ENCODE data around the gene RAPGEF3. TPM values are rescaled to one million over a fixed set of nuclear protein-coding genes. Genes with fewer than 3 reads are reported as not detected.

Gene RAPGEF3
- total and polyA plus RNA-seq, 2 of the 13 experiments (the other 11 are each of a cell fraction or from before 2014, with no cell fraction given), result 0.07 TPM

DNA sequence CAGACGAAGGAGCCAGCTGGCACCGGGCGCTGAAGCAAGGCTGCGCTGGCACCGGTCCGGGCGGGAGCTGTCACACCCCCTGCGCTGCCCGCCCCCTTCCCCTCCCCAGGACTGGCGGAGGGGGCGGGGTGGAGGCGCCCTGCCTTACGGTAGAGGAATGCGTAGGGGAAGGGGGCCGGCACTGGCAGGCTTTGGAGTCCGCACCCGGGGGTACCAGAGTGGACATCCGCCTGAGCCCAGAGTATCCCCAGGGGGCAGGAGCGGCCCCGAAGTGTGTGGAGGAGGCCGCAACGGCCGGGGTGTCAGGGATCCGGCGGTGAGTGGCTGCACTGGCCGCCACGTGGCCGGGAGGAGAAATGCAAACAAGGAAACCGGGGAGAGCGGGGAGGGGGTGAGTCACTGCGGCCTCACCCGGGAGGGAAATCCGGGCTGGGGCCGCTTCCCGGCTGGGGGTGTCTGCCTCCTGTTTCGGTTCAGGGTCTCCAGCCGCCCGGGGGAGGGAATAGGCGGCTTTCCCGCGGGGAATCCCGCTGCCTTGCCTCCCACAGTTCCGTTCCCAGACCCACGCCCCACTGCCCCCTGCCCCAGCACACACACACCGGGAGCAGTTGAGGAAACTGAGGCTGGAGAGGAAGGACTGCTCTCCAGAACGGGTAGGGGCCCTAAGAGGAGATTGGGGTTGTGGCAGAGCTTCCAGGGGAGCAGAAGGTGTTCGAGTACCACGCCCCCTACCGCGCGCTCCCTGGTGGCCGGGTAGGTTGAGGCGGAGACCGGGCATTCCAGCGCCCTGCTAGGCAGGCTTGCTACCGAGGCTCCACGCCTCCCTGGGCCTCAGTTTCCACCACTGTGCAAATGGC lies at the start of gene RAPGEF3 (continued):
- TF ChIP-seq, protein P1, sequence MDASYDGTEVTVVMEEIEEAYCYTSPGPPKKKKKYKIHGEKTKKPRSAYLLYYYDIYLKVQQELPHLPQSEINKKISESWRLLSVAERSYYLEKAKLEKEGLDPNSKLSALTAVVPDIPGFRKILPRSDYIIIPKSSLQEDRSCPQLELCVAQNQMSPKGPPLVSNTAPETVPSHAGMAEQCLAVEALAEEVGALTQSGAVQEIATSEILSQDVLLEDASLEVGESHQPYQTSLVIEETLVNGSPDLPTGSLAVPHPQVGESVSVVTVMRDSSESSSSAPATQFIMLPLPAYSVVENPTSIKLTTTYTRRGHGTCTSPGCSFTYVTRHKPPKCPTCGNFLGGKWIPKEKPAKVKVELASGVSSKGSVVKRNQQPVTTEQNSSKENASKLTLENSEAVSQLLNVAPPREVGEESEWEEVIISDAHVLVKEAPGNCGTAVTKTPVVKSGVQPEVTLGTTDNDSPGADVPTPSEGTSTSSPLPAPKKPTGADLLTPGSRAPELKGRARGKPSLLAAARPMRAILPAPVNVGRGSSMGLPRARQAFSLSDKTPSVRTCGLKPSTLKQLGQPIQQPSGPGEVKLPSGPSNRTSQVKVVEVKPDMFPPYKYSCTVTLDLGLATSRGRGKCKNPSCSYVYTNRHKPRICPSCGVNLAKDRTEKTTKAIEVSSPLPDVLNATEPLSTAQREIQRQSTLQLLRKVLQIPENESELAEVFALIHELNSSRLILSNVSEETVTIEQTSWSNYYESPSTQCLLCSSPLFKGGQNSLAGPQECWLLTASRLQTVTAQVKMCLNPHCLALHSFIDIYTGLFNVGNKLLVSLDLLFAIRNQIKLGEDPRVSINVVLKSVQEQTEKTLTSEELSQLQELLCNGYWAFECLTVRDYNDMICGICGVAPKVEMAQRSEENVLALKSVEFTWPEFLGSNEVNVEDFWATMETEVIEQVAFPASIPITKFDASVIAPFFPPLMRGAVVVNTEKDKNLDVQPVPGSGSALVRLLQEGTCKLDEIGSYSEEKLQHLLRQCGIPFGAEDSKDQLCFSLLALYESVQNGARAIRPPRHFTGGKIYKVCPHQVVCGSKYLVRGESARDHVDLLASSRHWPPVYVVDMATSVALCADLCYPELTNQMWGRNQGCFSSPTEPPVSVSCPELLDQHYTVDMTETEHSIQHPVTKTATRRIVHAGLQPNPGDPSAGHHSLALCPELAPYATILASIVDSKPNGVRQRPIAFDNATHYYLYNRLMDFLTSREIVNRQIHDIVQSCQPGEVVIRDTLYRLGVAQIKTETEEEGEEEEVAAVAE (CRISPR knock-in tag; IDR thresholded peaks at IDR 0.05; ENCODE audit: borderline replicate concordance), result no peak
- TF ChIP-seq ZBTB42 (CRISPR knock-in tag; IDR thresholded peaks at IDR 0.05) (no peak), NFATC3 (CRISPR knock-in tag; IDR thresholded peaks at IDR 0.05) (no peak), KDM1A (CRISPR knock-in tag; IDR thresholded peaks at IDR 0.05) (no peak), FOXO1 (CRISPR knock-in tag; IDR thresholded peaks at IDR 0.05) (peak; percentile 7; the same call in 1 of the 2 replicates), JDP2 (CRISPR knock-in tag; IDR thresholded peaks at IDR 0.05; ENCODE audit: borderline replicate concordance) (no peak), MYC (CRISPR knock-in tag; IDR thresholded peaks at IDR 0.05; ENCODE audit: borderline replicate concordance) (peak; percentile 73; the same call in 1 of the 2 replicates), SYNCRIP (IDR thresholded peaks at IDR 0.05; ENCODE audit: insufficient read depth, low read depth, low read length) (no peak), MEF2D (CRISPR knock-in tag; IDR thresholded peaks at IDR 0.05) (no peak), FOXP1 (IDR thresholded peaks at IDR 0.05) (no peak), FOXP1 (CRISPR knock-in tag; IDR thresholded peaks at IDR 0.05) (no peak), JUNB (CRISPR knock-in tag; IDR thresholded peaks at IDR 0.05; ENCODE audit: borderline replicate concordance) (no peak), FOXA1 (IDR thresholded peaks at IDR 0.05) (no peak), FOXA1 (CRISPR knock-in tag; IDR thresholded peaks at IDR 0.05) (peak; percentile 68), ZNF672 (CRISPR knock-in tag; IDR thresholded peaks at IDR 0.05) (no peak), ZNF205 (CRISPR knock-in tag; IDR thresholded peaks at IDR 0.05) (no peak), ZNF367 (CRISPR knock-in tag; IDR thresholded peaks at IDR 0.05; ENCODE audit: borderline replicate concordance) (no peak)
- TF ChIP-seq, protein P2, sequence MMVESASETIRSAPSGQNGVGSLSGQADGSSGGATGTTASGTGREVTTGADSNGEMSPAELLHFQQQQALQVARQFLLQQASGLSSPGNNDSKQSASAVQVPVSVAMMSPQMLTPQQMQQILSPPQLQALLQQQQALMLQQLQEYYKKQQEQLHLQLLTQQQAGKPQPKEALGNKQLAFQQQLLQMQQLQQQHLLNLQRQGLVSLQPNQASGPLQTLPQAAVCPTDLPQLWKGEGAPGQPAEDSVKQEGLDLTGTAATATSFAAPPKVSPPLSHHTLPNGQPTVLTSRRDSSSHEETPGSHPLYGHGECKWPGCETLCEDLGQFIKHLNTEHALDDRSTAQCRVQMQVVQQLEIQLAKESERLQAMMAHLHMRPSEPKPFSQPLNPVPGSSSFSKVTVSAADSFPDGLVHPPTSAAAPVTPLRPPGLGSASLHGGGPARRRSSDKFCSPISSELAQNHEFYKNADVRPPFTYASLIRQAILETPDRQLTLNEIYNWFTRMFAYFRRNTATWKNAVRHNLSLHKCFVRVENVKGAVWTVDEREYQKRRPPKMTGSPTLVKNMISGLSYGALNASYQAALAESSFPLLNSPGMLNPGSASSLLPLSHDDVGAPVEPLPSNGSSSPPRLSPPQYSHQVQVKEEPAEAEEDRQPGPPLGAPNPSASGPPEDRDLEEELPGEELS (CRISPR knock-in tag; IDR thresholded peaks at IDR 0.05), result no peak
- TF ChIP-seq, protein P3, sequence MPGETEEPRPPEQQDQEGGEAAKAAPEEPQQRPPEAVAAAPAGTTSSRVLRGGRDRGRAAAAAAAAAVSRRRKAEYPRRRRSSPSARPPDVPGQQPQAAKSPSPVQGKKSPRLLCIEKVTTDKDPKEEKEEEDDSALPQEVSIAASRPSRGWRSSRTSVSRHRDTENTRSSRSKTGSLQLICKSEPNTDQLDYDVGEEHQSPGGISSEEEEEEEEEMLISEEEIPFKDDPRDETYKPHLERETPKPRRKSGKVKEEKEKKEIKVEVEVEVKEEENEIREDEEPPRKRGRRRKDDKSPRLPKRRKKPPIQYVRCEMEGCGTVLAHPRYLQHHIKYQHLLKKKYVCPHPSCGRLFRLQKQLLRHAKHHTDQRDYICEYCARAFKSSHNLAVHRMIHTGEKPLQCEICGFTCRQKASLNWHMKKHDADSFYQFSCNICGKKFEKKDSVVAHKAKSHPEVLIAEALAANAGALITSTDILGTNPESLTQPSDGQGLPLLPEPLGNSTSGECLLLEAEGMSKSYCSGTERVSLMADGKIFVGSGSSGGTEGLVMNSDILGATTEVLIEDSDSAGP (CRISPR knock-in tag; IDR thresholded peaks at IDR 0.05; ENCODE audit: borderline replicate concordance), result peak; percentile 36; the same call in 1 of the 2 replicates
